Epithelial cell of proximal tubule (primary cell): Measurements from ENCODE around the gene SUCLA2. TPM values are rescaled to one million over a fixed set of nuclear protein-coding genes. Genes with fewer than 3 reads are reported as not detected.

Experiments used
- DNase-seq: peaks from one replicate; pipeline ENCODE4 v3.0.0-alpha.2; 2011; ENCODE audit warnings: low read depth
- H3K4me3 ChIP-seq: 2 replicates; pipeline ENCODE4 v1.5.1; 2011; ENCODE audit warnings: low read depth, mild to moderate bottlenecking, low read length
- total RNA-seq: library from RNA; depleted of rRNA; stranded (reverse); fragments of >200 nt; gene quantifications from 2 replicates; pipeline ENCODE4 v1.2.3, GENCODE V29; 2015
- TF ChIP-seq, protein P1 (sequence below): conservative IDR thresholded peaks from 2 replicates; pipeline ENCODE4 v1.5.1; 2012; ENCODE audit warnings: low read depth, mild to moderate bottlenecking, low read length

SUCLA2 gene
- total RNA-seq, result 24.3 and 40.2 TPM in 2 replicates

DNA sequence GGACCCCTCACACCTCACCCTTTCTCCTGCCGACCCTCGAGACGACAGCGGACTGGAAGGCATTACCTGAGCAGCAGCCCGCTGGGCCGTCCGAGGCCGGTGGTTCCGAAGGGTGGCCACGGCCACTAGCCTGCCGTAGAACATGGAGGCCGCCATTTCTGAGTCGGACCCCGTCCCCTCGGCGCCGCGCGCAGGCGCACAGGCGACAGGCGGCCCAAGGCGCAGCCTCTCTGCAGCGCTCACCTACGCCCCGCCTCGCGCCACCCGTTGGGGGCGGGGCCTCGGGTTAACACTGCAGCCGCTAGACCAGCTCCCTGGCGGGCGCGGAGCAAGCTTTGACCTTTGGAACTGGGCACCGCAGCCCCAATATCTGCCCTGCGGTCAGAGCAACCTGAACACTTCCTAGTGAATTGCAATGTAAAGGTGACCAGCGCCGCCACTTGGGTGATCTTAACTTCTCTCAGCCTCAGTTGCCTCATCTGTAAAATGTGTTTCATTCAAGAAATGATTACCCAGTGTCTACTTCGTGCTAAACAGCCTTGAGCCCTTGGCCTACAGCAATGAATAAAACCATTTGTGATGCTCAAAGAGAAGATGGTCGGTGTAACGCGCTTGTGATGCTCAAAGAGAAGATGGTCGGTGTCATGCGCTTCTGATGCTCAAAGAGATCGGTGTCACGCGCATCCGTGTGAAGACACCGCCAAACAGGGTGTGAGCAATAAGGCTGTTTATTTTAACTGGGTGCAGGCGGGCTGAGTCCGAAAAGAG, at the start of gene SUCLA2:
TSS of gene SUCLA2 (minus strand) at position 160 of the 768 bp plus-strand sequence. CDS start at position 156, 4 bp downstream.
- TF ChIP-seq, protein P1, sequence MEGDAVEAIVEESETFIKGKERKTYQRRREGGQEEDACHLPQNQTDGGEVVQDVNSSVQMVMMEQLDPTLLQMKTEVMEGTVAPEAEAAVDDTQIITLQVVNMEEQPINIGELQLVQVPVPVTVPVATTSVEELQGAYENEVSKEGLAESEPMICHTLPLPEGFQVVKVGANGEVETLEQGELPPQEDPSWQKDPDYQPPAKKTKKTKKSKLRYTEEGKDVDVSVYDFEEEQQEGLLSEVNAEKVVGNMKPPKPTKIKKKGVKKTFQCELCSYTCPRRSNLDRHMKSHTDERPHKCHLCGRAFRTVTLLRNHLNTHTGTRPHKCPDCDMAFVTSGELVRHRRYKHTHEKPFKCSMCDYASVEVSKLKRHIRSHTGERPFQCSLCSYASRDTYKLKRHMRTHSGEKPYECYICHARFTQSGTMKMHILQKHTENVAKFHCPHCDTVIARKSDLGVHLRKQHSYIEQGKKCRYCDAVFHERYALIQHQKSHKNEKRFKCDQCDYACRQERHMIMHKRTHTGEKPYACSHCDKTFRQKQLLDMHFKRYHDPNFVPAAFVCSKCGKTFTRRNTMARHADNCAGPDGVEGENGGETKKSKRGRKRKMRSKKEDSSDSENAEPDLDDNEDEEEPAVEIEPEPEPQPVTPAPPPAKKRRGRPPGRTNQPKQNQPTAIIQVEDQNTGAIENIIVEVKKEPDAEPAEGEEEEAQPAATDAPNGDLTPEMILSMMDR, result no peak
- no peak for DNase-seq
- H3K4me3 ChIP-seq, result peak within 1 kb of the TSS; percentile 96

DNA sequence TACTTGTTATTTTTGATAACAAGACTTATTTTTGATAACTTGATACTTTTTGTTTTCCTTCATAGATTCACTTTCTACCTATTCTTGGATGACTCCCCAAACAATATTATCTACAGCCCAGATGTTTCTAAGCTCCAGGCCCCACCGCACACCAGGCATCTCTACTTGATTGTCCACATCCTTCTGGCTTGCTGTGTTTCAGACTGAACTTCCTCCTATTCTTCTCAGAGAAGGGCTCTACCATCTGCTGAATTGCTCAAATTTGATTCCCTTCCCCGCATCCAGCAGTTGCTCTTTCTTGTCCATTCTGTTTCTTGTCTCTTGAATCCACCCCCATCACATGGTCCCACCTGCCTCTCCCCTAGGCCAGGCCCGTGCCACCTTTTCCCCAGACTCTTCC, 49.5 kb upstream of the SUCLA2 start:
- TF ChIP-seq, protein P1, result no peak
- no peak overlapping the region for H3K4me3 ChIP-seq
- DNase-seq, result no peak

DNA sequence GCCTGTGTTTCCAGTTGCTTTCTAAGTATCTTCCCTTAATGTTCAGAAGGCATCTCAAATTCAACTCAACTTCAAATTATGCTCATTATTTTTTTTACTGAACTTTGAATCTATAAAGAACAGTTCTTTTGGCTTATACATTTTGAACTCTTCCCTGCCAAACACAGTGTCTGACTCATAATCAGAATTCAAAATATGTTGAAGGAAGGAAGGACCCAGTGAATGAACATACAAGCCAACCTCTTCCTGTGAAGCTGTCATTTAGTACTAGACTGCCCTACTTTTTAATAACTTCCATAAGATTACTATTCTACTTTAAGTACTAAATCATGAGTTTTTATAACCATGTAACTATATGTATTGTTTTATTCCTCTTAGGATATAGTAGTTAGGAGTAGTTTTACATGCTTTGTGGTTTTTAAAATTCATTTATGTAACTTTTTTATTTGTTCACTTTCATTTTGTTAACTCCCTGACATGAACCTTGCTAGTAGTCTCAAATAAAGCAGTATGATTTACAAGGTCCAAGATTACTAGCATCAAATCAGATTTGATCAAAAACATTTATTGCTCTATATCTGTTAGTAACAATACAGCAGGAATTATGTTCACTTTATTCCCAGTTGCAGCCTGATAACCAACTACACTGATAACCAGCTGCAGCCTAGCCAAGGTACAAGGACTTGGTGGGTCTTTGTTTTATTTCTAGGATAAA, 42.9 kb upstream of the SUCLA2 start:
- TF ChIP-seq, protein P1, result no peak
- H3K4me3 ChIP-seq, result no peak overlapping the region
- no peak for DNase-seq

DNA sequence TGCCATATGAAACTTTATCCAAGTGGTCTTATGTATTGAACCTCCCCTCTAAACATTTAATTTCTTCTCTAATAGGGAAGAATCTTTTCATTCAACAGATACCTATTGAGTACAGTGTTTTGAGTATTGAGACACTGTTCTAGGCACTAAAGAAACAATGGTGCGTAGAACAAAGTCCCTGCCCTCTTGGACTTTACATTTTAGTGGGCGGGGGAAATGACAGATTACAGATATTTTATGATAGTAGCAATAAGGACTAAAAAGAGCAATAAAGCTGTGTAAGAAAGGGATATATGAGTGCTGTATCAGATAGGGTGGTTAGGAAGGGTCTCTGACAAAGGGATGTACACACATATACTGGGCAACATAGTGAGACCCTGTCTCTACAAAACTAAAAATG, 41.8 kb upstream of the SUCLA2 start:
- no peak for DNase-seq
- TF ChIP-seq, protein P1, result no peak
- H3K4me3 ChIP-seq, result no peak overlapping the region

DNA sequence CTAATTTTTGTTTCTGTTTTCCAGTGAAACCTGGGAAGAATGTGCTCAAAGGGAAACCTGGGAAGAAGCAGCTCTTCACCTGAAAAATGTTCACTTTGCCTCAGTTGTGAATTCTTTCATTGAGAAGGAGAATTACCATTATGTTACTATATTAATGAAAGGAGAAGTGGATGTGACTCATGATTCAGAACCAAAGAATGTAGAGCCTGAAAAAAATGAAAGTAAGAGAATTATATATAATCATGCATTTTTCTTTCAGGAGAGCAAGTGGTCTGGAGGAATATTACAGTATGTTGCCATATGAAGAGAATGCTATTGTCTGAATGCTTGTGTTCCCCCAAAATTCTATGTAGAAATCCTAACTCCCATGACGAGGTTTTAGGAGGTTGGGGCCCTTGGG, 39.8 kb upstream of the SUCLA2 start:
- H3K4me3 ChIP-seq, result no peak overlapping the region
- no peak for DNase-seq
- TF ChIP-seq, protein P1, result no peak

DNA sequence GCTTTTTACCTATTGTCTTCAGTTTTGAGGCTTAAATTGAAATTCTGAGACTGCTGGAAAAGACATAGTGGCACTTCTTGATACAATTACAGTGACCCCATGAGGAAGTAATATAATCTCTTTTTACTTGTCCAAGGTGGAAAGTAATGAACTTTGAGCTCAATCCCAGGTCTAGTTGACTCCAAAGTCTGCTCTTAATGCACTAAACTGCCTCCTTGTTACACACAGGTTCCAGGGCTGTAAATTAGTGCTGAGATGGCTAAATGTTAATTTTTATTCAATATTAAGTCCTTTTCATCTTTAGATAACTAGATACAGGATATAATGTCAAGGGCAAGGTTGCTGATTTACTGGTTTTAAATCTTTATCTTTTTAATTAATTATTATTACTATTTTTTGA, 39.0 kb upstream of the SUCLA2 start:
- DNase-seq, result no peak
- TF ChIP-seq, protein P1, result no peak
- H3K4me3 ChIP-seq, result no peak overlapping the region
